CD4-positive, alpha-beta T cell treated with Interleukin-2 at 100 ng/mL for 4 hours (primary cell): ENCODE measurements around the gene CSN3.

ENCODE experiments used
- DNase-seq: peaks from one replicate; pipeline ENCODE4 v3.0.0-alpha.2; 2020; ENCODE audit warnings: low spot score

CSN3 gene

GRCh38 chr4:70291341-70291740 is 48.9 kb downstream of the CSN3 start:
- no peak for DNase-seq

GRCh38 chr4:70297576-70297975 is 55.2 kb downstream of the CSN3 start:
- DNase-seq = no peak

GRCh38 chr4:70298051-70298450 is 55.7 kb downstream of the CSN3 start:
- DNase-seq = no peak

- DNase-seq = no peak
Observed at GRCh38 chr4:70299643-70300042, 57.2 kb downstream of the CSN3 start.

GRCh38 chr4:70300215-70300614 is 57.8 kb downstream of the CSN3 start:
- DNase-seq = no peak
